Measurements from ENCODE around the gene HOMER3.
"Not testable (repeated sequence)": the region's sequence is repeated elsewhere in the genome, so short reads cannot be mapped to it uniquely, and the experiment has no call there.

The HOMER3 gene

DNA sequence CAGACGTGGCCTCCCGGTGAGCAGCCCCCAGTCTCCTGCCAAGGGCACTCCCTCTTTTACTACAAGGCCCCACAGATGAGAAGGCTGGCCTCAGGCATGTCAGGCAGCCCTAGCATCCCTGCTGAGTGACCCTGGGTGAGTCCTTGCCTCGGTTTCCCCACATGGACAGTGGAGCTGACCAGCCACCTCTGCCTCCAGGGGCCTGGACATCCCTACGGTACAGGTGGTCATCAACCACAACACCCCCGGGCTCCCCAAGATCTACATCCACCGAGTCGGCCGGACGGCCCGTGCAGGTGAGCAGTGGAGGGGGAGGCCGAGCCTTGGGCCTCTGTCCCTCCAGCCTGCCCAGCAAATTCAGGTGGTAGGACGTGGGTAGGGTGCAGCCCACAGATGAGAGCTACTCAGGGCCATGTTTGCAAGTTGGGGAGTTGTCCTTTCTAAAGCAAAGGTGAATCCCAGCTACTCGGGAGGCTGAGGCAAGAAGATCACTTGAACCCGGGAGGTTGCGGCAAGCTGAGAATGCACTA, 16.3 kb downstream of the HOMER3 start:
- no peak overlapping the region for H3K4me3 ChIP-seq (ENCODE audit: low read depth, low read length)

DNA sequence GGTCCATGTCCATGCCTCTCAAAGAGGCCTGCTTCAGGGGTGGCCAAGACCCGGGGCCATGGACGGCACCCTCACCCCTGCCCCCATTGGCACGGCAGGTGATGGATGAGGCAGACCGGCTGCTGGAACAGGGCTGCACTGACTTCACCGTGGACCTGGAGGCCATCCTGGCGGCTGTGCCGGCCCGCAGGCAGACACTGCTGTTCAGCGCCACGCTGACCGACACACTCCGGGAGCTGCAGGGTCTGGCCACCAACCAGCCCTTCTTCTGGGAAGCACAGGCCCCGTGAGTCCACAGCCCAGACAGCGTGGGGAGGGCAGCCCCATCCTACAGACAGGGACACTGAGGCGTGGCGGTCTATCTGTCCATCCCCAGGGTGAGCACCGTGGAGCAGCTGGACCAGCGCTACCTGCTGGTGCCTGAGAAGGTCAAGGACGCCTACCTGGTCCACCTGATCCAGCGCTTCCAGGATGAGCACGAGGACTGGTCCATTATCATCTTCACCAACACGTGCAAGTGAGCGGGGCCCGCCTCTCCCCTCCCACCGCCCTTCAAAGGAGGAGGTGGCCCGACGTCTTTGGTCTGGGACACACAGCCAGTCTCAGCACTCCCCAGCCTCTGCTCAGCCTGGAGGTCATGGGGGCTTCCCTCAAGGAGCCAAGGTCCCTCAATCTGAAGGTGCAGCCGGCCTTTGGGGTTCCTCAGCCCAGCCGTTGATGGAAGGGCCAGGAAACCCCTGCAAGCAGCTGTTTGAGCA, 18.6 kb downstream of the HOMER3 start:
- H3K4me3 ChIP-seq (ENCODE audit: low read depth, low read length): no peak overlapping the region

DNA sequence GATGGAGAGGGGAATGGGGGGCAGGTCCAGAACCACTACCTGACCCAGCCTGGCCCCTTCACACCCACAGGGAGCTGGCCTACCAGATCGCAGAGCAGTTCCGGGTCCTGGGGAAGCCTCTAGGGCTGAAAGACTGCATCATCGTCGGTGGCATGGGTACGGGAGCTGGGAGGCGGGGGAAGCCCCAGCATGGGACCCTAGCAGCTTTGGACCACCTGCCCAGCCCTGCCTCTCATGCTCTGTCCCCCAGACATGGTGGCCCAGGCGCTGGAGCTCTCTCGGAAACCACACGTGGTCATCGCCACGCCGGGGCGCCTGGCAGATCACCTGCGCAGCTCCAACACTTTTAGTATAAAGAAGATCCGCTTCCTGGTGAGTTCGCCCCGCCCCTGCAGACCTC, 19.4 kb downstream of the HOMER3 start:
- H3K4me3 ChIP-seq (ENCODE audit: low read depth, low read length): no peak overlapping the region

- peak overlapping the region; percentile 84 for H3K4me3 ChIP-seq (ENCODE audit: low read depth, low read length)
Measured at GRCh38 chr19:18920400-18920799, 20.6 kb downstream of the HOMER3 start.

- peak overlapping the region; percentile 84 for H3K4me3 ChIP-seq (ENCODE audit: low read depth, low read length)
Measured at GRCh38 chr19:18919900-18920214, 21.2 kb downstream of the HOMER3 start.

- peak within 1 kb of the TSS; percentile 84 for H3K4me3 ChIP-seq (ENCODE audit: low read depth, low read length)
Measured at GRCh38 chr19:18919086-18919899, 21.7 kb downstream of the HOMER3 start, which contains the start of the genes COPE and DDX49. Gene COPE (minus strand): TSS chr19:18919387. CDS start chr19:18919348, 39 bp downstream. Gene DDX49 (plus strand): TSS chr19:18919715. CDS start chr19:18919742, 27 bp downstream.

GRCh38 chr19:18917593-18917992, 23.4 kb downstream of the HOMER3 start:
- not testable (repeated sequence) for H3K4me3 ChIP-seq (ENCODE audit: low read depth, low read length)

DNA sequence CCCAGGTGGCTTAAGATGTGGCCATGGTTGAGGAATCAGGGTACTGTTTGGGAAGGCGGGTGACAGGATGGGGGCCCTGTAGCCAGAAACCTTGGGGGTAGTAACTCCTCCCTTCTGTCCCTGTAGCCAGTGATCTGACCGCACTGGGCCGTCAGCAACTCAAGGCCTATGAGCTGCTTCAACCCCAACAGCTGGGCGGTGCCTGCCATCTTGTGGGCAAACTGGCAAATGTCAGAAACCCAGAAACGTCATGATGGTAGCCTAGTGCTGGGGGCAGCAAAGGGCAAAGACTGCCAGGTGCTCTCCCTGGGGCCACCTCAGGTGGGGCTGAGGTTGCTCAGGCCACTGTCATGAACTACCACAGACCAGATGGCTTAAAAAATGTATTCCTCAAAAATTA, 25.4 kb downstream of the HOMER3 start:
- H3K4me3 ChIP-seq (ENCODE audit: low read depth, low read length): no peak overlapping the region

- H3K4me3 ChIP-seq (ENCODE audit: low read depth, low read length): no peak overlapping the region
Measured at GRCh38 chr19:18913466-18913865, 27.6 kb downstream of the HOMER3 start.

DNA sequence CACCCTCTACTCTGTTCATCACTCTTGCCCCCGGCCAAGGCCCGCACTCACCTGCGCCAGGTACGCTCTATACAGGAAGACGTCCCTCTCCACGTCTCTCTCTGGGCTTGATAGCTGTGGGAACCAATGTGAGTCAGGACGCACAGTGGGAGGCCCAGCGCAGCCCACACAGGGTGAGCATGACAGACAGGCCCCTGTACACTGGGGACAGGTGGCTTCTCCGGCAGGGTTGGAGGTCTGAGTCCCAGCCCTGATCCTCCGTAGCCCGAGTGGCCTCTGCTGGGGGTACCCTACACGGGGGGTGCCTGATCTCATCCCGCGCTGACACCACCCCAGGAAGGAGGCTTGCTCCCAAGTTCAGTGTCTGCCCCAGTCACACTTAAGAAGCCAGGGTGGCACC, 28.1 kb downstream of the HOMER3 start:
- H3K4me3 ChIP-seq (ENCODE audit: low read depth, low read length): no peak overlapping the region

DNA sequence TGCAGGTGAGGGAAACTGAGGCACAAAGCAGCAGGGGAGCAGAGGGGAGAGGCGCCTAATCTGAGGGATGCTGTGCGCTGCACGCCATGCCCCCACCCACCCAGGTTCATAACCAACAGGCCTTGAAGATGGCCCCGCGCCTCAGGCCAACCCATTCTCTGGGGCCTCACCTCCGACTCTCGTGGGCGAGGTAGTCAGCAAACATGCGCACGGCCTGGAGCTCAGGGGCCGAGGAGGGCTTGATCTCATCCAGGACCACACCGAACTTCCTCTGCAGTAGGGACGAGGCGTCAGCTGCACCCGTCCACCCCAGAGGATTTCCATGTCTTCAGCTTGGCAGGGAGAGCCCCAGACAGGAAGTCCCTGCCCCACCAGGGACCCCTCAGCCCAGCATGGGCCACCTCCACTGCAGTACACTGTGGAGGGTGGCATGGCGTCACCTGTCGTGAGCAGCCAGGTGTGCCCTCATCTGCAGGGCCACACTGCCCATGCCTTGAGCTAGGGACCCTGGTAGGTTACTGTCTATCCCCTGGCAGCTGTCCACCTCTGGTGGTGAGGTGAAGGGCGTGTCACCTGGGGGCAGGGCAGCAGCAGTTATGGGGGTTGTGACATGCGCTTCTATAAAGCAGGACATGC, 30.1 kb downstream of the HOMER3 start:
- no peak overlapping the region for H3K4me3 ChIP-seq (ENCODE audit: low read depth, low read length)

- H3K4me3 ChIP-seq (ENCODE audit: low read depth, low read length): no peak overlapping the region
Measured at GRCh38 chr19:18910010-18910409, 31.0 kb downstream of the HOMER3 start.

DNA sequence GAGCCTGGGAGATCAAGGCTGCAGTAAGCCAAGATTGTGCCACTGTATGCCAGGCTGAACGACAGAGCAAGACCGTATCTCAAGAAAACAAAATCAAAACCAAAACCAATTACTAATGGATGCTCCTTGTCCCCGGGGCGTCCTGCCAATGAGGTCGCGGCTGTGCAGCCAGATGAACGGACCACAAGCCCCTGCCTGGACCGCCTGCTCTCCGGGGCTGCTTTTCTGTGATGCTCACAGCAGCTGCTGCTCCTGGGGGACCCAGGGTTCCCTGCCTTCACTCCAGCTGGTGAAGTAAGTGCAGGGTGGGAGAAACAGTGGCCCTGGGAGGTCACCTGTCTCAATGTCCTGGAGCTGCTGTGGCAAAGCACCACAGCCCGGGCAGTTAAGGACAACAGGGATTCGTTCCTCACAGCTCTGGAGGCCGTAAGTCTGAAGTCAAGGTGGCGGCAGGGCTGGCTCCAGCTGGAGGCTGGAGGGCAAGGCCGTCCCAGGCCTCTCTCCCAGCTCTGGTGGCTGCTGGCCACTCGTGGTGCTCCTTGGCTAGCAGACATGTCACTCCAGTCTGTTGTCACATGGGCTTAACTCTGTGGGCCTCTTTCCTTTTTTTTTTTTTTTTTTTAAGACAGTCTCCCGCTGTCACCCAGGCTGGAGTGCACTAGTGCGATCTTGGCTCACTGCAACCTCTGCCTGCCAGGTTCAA, 31.9 kb downstream of the HOMER3 start:
- no peak overlapping the region for H3K4me3 ChIP-seq (ENCODE audit: low read depth, low read length)

DNA sequence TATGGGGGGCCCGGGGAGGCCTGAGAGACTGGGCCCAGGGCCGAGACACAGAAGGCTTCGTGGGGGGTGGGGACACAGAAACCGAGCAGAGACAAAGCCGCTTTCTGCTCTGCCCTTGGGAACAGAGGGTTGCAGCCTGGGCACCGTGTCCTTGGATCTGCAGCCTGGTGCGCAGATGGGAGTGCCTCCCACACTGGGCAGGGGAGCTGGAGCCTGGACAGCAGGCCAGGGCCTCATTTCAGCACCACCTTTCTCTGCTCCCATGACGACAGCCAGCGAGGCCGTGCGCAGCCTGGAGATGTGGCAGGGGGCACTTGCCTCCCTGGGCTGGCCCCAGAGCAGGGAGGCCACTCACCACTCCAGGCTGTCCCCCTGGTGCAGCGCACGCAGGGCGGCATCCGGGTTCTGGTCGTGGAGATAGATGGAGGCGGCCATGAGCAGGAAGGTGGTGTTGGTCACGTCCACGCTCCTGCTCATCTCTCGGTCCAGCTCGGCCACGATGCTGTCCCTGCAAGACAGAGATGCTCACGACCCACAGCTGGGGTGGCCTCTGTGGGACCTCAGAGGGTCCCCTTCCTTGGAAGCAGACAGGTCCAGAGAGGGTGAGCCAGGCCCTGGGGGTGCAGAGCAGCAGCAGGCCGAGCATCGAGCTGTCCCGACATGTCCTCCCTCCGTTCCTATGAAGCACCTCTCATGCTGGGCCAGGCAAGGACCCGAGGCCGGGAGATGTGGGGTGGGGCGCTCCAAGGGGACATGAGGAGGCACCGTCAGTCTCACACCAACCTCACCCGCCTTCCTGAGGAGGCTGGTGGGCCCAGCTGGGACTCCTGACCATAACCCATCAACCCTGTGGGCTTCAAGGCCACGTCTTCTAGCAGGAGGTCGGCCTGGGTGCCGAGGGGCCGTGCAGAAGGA, 34.2 kb downstream of the HOMER3 start:
- H3K4me3 ChIP-seq (ENCODE audit: low read depth, low read length): no peak overlapping the region

DNA sequence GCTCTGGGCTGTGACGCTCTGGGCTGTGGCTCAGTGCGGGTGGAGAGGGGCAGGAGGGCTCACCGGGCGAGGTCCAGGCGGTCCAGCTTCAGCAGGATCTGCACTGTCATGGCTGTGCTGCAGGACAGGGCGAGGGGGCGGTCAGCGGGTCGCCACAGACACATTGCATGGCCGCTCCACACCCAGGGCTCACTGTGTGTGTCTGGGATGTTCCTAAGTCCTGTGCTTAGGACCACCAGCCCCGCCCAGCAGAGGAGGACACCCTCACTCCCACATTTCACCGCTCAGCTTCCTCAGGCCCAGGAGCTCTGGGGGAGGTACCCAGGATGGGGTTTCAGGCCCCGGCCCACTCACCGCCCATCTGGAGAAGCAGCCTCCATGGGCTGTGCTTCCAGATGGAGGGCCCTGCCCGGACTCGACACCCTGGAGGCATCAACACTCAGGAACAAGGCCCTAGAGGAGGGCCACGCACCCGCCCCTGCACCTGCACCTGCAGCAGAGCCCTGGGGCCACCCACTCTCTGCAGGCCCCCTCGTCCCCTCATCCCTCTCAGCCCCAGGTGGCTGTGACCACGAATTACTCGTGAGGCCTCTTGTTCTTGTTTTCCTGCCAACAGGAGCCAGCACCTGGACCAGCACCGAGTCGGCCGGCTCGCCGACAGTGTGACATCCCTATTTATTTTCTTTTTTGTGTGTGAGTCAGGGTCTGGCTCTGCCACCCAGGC, 35.3 kb downstream of the HOMER3 start:
- H3K4me3 ChIP-seq (ENCODE audit: low read depth, low read length): no peak overlapping the region

DNA sequence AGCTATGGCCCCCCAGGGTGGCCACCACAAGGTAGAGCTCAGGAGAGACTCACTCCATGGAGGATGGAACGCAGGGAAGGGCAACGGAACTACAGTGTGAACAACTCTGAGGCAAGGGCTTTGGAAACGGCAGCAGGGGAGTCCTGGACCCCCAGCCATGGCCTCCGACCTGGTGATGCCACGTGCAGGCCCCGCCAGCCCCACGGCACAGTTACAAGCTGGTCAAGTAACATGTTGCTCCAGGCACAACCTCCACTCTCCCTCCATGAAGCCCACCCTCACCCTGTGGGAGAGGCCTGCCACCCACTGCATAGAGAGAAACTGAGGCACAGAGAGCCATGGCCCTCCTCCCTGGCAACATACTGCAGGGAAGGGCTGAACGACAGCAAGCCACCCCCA, 36.0 kb downstream of the HOMER3 start:
- no peak overlapping the region for H3K4me3 ChIP-seq (ENCODE audit: low read depth, low read length)

DNA sequence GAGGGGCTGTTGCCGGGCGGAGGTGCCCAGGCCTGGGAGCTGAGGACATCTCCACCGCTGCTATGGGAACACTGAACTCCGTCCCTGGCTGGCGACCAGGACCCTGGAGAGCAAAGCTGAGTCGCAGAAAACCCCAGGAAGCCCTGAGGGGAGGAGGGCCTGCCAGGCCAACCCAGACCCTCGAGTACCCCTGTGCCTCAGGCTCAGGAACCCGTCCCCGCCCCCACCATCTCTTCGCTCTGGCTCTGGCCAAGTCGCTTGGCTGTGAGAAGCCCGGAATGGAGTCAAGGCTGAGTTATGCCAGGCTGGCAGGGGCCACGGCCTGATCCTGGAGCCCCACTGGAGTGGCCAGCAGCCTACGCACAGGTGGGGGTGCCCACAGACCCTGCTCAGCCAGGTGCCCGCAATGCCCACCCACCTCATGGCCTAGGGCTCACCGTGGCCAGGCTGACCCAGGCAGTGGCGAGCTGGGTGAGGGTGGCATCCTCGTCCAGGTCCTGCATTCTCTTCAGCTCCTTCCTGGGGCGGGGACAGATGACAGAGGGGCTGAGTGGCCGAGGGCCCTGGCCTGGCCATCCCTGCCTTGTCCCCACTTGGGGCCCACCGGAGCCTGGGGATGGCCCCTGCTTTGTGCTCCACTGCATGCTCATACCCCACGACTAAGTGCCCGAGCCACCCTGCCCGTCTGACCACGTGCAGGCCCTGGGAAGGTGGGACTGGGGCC, 36.5 kb downstream of the HOMER3 start:
- H3K4me3 ChIP-seq (ENCODE audit: low read depth, low read length): no peak overlapping the region

DNA sequence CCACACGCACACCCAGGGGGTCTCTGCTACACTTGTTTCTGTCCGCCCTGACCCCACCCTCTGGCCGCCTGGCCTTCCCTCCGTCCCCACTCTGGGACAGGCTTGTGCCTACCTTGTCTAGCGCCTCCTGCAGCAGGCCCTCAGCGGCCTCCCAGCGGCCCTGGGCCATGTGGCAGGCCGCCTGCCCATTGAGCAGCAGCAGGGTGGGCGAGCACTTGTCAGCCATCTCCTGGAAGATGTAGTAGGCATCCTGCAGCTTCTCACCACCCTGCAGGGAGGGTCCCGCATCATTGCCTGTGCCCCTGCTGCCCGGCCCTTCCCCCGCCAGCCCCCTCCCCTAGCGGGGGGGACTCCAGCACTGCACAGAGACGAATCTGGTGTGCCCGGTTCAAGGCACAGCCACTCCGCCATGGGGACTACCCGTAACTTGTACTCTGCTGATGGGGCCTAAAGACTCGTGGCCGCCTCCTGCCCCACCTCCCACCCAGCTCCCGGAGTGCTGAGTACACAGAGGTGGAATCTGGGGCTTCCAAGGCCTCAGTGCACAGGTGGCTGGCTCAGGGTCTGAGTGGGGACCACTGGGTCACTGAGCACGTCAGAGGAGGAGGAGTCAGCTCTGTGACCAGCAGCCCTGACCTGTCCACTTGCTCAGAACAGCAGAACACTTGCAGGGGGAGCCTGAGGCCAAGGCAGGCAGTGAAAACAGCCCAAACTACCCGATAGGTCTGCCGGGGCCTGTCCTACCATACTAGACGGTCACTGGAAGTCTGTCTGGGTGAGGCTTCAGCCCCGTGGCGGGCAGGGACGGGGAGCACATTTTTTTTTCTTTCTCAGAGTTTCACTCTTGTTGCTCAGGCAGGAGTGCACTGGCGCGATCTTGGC, 37.6 kb downstream of the HOMER3 start:
- no peak overlapping the region for H3K4me3 ChIP-seq (ENCODE audit: low read depth, low read length)

Data from iPS-11a (cell line).